Measurements from ENCODE around the gene PEX12.
"Not testable (repeated sequence)": the region's sequence is repeated elsewhere in the genome, so short reads cannot be mapped to it uniquely, and the experiment has no call there.

Gene PEX12

GRCh38 chr17:35577830-35578196 lies 558 bp downstream of the PEX12 start:
- no peak for DNase-seq

GRCh38 chr17:35575759-35576158 lies 2.6 kb downstream of the PEX12 start:
- DNase-seq = no peak

DNA sequence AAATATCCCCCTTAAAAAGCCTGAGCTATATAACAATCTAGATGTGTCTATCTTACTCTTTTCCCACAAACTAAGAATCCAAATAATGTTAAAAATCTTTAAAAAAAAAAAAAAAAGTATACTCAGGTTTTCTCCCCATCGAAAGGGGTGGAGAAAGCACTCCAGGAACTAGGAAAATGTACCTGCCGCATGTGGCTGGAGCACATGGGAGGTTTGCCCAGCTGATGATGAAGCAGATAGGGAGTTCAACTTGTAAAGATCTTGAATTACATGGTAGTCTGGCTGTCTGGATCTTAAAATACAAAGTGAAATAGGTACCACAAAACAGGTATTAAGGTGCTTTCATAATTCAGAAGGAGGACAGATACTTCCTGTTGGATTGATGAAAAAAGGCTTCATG lies 9.0 kb downstream of the PEX12 start:
- DNase-seq = no peak

DNA sequence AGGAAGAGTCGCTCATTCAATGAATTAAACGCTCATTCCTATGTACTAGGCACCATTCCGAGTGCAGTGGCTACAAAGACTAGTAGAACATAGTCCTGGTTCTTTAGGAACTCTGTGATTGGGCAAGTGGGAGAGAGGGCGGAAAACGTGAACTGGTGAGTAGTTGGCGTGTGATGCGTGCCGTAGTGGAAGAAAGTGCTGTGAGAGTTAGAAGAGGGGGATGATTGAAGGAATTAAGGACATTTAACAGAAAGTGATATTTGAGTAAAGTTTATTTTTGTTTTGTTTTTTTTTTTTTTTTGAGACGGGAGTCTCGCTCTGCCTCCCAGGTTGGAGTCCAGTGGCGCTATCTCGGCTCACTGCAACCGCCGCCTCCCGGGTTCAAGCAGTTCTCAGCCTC lies 9.8 kb downstream of the PEX12 start:
- DNase-seq = peak in 2 of 5 donors; percentile 22 to 23

- DNase-seq = no peak
Observed at GRCh38 chr17:35566968-35567367, 11.4 kb downstream of the PEX12 start.

DNA sequence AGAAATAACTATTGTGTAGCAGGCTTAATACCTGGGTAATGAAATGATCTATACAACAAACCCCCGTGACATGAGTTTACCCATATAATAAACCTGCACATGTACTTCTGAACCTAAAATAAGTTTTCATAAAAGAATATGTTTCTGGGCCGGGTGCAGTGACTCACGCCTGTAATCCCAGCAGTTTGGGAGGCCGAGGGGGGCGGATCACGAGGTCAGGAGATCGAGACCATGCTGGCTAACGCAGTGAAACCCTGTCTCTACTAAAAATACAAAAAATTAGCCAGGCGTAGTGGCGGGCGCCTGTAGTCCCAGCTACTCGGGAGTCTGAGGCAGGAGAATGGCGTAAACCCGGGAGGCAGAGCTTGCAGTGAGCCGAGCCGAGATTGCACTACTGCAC lies 15.2 kb downstream of the PEX12 start:
- not testable (repeated sequence) for DNase-seq

DNA sequence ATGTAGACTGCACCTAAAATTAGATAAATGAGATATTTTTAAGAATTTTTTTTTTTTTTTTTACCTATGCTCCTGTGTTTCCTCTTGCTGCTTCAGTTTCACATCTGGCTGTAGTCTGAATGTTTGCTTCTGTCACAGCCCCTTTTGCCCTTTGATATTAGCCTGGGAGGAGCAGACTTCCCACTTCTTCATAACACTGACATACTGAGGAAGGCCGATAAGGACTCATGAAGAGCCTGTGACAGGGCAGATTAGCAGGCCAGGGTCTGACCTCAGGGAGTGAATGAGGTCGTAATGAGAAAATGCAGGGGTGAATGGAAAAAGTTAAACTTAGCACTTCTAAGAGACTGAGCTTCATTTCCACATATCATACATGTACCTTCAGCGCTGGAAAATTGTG lies 17.7 kb downstream of the PEX12 start, which contains the start of gene SLFN14:
Gene SLFN14, minus strand, starts transcription at position 117 of the 400 bp plus-strand sequence. CDS start 2,757 bp downstream, outside the sequence.
- no peak for DNase-seq

DNA sequence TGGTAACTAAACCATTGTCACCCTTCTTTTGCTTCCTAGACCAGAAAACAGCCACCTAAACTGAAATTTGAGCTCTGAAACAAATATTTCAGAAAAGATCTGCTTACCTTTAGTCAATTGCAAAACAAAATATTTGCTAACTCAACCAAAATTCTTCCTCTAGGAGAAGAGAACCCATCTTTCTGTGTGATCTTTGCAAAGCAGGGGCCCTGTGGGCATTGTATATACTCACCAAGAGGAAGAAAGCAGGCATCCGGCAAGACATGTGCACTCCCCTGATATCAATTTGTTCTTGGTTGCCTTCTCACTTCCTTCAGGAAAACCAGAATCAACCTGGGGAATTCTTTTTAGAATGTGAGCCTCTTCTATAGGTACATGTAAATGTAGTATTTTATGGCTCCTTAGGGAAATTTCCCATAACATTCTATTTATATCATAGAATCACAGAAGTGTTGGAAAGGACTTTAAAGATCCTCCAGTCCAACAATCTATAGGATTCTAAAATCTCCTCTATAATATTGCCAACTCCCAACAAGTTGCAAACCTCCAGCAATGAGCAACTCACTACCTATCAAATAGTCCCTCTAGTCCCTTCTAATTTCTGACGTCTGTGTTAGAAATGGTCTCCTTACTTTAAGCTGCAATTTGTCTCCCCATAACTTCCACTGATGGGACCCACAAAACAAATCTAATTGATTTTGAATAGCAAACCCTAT lies 18.7 kb downstream of the PEX12 start:
- DNase-seq = no peak

DNA sequence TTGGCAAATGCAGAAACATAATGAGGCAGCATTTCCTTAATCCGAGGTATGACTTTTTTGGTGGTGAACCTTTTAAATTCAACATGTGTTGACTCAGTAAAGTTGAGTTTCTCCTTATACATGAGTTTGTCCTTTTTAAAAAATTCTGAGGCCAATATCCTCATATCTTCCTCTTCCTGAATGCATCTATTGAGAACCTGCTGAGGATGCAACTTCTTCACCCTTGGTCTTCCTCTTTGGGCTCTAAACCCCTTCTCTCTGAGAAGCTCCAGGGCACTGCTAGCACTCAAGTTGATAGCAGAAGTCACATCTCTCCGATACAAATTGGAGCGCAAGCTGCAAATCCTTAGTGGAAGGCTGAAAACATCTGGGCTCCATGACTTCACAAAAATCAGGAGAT lies 21.0 kb downstream of the PEX12 start:
- no peak for DNase-seq

- DNase-seq = no peak
Observed at GRCh38 chr17:35555691-35556090, 22.7 kb downstream of the PEX12 start.

GRCh38 chr17:35554668-35555067 lies 23.7 kb downstream of the PEX12 start:
- DNase-seq = no peak

DNA sequence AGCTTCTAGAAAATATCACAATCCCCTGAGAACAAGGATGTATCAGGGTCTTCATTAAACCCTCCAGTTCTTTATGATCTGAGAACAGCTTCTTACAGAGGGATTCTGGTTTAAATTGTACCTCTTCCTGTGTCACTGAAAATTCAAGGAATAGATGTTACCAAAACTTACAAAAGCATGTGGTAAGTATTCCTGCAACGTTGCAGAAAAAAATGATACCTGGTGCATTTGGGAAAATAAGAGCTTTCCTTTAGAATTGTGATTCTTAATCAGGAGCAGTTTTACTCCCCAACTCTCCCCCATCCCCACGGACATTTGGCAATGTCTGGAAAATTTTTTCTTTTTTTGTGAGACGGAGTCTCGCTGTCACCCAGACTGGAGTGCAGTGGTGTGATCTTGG lies 25.1 kb downstream of the PEX12 start:
- DNase-seq = no peak

- no peak for DNase-seq
Observed at GRCh38 chr17:35548978-35549377, 29.4 kb downstream of the PEX12 start.

- no peak for DNase-seq
Observed at GRCh38 chr17:35548208-35548810, 30.1 kb downstream of the PEX12 start.

GRCh38 chr17:35546487-35546886 lies 31.9 kb downstream of the PEX12 start:
- DNase-seq = no peak

- DNase-seq = no peak
Observed at GRCh38 chr17:35545150-35545549, 33.2 kb downstream of the PEX12 start.

DNA sequence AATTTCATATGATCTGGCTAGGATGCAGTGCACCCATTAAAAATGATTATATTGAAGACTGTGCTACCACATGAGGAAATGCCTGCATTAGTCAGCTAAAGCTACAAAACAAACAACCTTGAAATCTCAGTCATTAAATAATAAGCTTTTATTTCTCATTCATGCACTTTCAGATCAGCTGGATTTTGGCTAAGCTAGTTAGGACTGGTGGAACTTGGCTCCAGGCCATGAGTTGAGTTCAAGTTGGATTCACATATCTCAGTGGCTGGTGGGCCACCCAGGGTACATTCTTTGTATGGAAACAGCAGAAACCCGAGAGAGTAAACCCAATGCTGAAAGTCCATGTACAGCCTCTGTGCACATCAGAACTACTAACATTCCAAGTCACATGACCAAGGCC lies 34.5 kb downstream of the PEX12 start:
- DNase-seq = no peak

DNA sequence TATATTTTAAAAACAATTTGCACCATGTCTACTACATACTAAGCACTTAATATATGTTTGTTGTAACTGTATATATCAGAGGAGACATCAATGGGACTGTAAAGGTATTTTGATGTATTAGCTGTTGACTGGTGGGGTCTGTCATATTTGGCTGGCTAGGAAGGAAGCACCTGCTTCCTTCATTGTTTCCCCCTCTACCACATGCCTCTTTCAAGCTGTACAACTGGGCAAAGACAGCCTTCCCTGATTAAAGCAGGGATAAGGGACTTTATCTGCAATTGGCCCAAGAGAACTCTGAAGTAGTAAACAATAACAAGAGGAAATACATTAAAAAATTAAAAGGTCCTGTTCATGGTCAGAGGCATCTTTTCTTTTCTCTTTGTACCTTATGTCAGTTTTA lies 35.4 kb downstream of the PEX12 start:
- DNase-seq = no peak

DNA sequence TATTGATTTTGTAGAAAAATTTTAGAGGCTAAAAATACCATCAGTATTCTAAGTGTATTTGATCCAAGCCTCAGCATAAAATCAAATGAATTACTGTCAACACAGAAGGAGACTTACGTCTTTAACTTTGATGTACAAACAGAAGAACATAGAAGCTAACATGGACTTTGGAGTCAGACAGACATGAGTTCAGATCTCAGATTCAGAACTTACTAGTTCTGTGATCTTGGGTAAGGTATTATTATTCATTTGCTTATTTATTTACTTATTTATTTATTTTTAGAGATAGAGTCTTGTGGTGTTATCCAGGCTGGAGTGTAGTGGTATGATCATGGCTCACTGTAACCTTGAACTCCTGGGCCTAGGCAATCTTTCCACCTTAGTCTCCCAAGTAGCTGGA lies 36.9 kb downstream of the PEX12 start:
- DNase-seq = no peak

- peak in 2 of 5 donors; percentile 22 to 78 for DNase-seq
Observed at GRCh38 chr17:35540589-35541404, 37.6 kb downstream of the PEX12 start.

DNA sequence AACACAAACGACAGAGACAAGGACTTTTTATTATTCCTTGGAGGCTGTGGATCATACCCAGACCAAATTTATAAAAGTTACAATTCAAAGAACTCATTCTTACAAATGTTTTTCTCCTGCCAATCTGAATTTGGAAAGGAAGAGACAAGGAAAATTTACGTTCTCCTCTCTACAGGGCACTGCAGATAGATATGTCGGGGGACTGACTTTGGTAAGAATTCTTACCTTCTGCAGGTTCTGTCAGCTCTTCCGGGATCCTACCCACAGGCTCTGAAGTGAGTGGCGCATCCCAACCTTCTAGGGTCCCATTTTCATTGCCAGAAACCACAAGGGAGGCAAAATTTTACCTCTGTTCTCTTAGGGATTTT lies 38.7 kb downstream of the PEX12 start:
- DNase-seq = no peak

- DNase-seq = peak in 1 of 5 donors; percentile 94
Observed at GRCh38 chr17:35537601-35538141, 40.7 kb downstream of the PEX12 start, which contains the start of gene SLFN12L. SLFN12L (minus strand) TSS chr17:35537678; CDS start chr17:35522364, 15,314 bp downstream.

GRCh38 chr17:35536664-35537171 lies 41.7 kb downstream of the PEX12 start:
- DNase-seq = peak in 1 of 5 donors; percentile 62
